GM21528 (cell line): ENCODE data around the gene CFL1.
"Not testable (repeated sequence)": the region's sequence is repeated elsewhere in the genome, so short reads cannot be mapped to it uniquely, and the experiment has no call there.

Source experiments
- ATAC-seq: cut with Tn5 transposase; IDR thresholded peaks from one replicate; pipeline ENCODE4 v1.9.1; 2021; ENCODE audit warnings: mild to moderate bottlenecking, moderate library complexity; ENCODE audit not compliant: unreplicated experiment, low FRiP score

The CFL1 gene

GRCh38 chr11:65844231-65844872 is 13.6 kb downstream of the CFL1 start:
- no peak for ATAC-seq

GRCh38 chr11:65843811-65844210 is 14.2 kb downstream of the CFL1 start:
- no peak for ATAC-seq

- ATAC-seq = no peak
Measured at GRCh38 chr11:65842144-65842543, 15.8 kb downstream of the CFL1 start.

- ATAC-seq = no peak
Measured at GRCh38 chr11:65834202-65834601, 23.8 kb downstream of the CFL1 start.

- peak; percentile 86 for ATAC-seq
Measured at GRCh38 chr11:65833297-65834030, 24.5 kb downstream of the CFL1 start, which contains the start of gene SNX32. SNX32 (plus strand) TSS chr11:65833963; CDS start chr11:65834066, 103 bp downstream.

GRCh38 chr11:65832231-65832630 is 25.7 kb downstream of the CFL1 start:
- not testable (repeated sequence) for ATAC-seq

- no peak for ATAC-seq
Measured at GRCh38 chr11:65829459-65829858, 28.5 kb downstream of the CFL1 start.

- no peak for ATAC-seq
Measured at GRCh38 chr11:65826984-65827735, 30.8 kb downstream of the CFL1 start.

GRCh38 chr11:65822776-65823528 is 35.0 kb downstream of the CFL1 start:
- no peak for ATAC-seq

GRCh38 chr11:65821107-65821506 is 36.9 kb downstream of the CFL1 start:
- ATAC-seq = no peak

GRCh38 chr11:65817835-65818680 is 39.9 kb downstream of the CFL1 start:
- peak; percentile 52 for ATAC-seq

GRCh38 chr11:65817312-65817834 is 40.6 kb downstream of the CFL1 start:
- no peak for ATAC-seq

GRCh38 chr11:65816696-65817095 is 41.3 kb downstream of the CFL1 start:
- ATAC-seq = no peak

GRCh38 chr11:65814986-65815565 is 42.9 kb downstream of the CFL1 start:
- ATAC-seq = no peak

- no peak for ATAC-seq
Measured at GRCh38 chr11:65814131-65814985, 43.6 kb downstream of the CFL1 start.

GRCh38 chr11:65811764-65812475 is 46.1 kb downstream of the CFL1 start:
- ATAC-seq = no peak

GRCh38 chr11:65810046-65810868 is 47.7 kb downstream of the CFL1 start:
- no peak for ATAC-seq
